ENCODE results near the gene IMPA2. TPM values are rescaled to one million over a fixed set of nuclear protein-coding genes. Genes with fewer than 3 reads are reported as not detected.

The IMPA2 gene
- total RNA-seq, 4 donors from 2014 or later, result 112 to 385 (median 215) TPM

DNA sequence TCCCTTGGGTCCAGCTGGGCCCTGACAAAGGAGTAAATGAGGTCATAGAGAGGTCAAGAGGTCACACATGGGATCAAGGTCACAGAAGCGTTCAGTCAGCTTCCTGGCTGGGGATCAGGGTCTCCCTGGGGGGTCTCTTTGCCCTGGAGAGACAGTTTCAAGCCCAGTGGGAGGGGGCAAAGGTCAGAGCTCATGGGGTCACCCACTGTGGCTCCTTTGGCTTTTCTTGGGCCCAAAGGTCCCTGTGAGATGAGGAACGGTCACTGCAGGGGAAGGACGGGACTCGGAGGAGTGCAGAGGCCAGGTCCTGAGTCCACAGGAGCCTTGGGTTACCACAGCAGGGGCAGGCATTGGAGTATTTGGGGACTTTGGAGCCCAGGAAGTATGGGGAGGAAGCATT is 81.7 kb downstream of the IMPA2 start:
- TF ChIP-seq, protein P1, sequence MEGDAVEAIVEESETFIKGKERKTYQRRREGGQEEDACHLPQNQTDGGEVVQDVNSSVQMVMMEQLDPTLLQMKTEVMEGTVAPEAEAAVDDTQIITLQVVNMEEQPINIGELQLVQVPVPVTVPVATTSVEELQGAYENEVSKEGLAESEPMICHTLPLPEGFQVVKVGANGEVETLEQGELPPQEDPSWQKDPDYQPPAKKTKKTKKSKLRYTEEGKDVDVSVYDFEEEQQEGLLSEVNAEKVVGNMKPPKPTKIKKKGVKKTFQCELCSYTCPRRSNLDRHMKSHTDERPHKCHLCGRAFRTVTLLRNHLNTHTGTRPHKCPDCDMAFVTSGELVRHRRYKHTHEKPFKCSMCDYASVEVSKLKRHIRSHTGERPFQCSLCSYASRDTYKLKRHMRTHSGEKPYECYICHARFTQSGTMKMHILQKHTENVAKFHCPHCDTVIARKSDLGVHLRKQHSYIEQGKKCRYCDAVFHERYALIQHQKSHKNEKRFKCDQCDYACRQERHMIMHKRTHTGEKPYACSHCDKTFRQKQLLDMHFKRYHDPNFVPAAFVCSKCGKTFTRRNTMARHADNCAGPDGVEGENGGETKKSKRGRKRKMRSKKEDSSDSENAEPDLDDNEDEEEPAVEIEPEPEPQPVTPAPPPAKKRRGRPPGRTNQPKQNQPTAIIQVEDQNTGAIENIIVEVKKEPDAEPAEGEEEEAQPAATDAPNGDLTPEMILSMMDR (IDR thresholded peaks at IDR 0.05), result no peak
- TF ChIP-seq POLR2AphosphoS5 (IDR thresholded peaks at IDR 0.05), result no peak
- no peak for TF ChIP-seq POLR2A (IDR thresholded peaks at IDR 0.05)
- TF ChIP-seq EP300 (IDR thresholded peaks at IDR 0.05), result no peak
- no peaks in the 10 kb centered on the region for H3K9me3 ChIP-seq
- H3K27me3 ChIP-seq, result no peaks in the 10 kb centered on the region
- 50% methylated on average over 2 of the region's 4 CpGs; no CpG with 5 or more reads in 1 of the 2 donors for WGBS, 2 donors (ENCODE audit: low coverage in 1 of 2)
- no peaks in the 10 kb centered on the region for H3K36me3 ChIP-seq
- no peak for ATAC-seq
- no peak overlapping the region for H3K4me3 ChIP-seq
- no peaks in the 10 kb centered on the region for H3K4me1 ChIP-seq
- H3K27ac ChIP-seq, result no peak overlapping the region

DNA sequence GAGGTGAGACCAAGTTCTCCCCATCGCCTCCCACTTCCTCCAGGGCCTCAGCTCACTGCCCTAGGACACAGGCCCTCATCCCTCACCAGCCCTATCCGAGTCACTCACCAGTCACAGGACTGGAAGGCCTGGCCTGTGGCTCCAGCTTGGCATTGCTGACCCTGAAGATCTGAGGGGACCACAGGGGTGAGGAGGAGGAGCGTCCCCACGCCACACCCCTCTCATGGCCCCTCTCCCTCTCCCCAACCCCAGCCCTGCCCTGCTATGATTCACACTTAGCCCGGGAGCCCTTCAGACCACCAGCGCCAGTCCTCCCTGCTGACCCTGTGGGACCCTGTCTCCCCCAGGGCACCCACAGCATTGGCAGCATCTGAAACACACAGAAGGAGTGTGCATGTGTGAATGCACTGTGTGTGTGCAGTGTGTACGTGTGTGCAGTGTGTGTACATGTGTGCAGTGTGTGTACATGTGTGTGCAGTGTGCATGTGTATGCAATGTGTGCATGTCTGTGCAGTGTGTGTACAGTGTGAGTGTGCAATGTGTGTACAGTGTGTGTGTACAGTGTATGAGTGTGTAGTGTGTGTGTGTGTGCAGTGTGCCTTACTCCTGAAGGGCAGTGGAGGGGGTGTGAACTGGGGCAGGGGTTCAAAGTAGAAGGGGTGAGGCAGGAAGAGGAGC is 82.9 kb downstream of the IMPA2 start:
- no peaks in the 10 kb centered on the region for H3K36me3 ChIP-seq
- H3K4me3 ChIP-seq, result no peak overlapping the region
- no peaks in the 10 kb centered on the region for H3K9me3 ChIP-seq
- WGBS, 2 donors (ENCODE audit: low coverage in 1 of 2), result no CpG with 5 or more reads among the region's 7 CpGs
- no peak overlapping the region for H3K27ac ChIP-seq
- H3K27me3 ChIP-seq, result no peaks in the 10 kb centered on the region
- TF ChIP-seq EP300 (IDR thresholded peaks at IDR 0.05), result no peak
- no peak for TF ChIP-seq POLR2A (IDR thresholded peaks at IDR 0.05)
- TF ChIP-seq POLR2AphosphoS5 (IDR thresholded peaks at IDR 0.05), result no peak
- TF ChIP-seq, protein P1 (IDR thresholded peaks at IDR 0.05), result no peak
- H3K4me1 ChIP-seq, result no peaks in the 10 kb centered on the region
- ATAC-seq, result no peak

DNA sequence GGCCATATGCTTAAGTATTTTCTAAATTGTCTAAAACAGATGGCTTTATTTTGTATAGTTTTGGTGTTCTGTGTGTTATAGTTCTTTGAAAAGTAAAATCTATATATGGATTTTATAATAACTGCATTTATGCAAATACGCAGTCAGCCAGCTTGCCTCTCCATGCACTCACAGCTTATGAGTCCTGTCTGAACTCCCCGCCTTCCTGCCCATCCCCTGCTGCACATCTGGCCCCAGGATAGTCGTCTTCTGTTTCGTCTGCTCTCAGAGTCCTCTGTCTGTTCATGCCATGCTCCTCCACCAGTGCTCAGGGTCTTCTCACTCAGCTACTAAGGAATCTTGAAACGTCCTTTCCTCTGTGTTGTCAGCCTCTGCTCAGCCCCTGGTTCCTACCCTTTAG is 84.1 kb downstream of the IMPA2 start:
- TF ChIP-seq POLR2A (IDR thresholded peaks at IDR 0.05) (no peak), EP300 (IDR thresholded peaks at IDR 0.05) (no peak)

DNA sequence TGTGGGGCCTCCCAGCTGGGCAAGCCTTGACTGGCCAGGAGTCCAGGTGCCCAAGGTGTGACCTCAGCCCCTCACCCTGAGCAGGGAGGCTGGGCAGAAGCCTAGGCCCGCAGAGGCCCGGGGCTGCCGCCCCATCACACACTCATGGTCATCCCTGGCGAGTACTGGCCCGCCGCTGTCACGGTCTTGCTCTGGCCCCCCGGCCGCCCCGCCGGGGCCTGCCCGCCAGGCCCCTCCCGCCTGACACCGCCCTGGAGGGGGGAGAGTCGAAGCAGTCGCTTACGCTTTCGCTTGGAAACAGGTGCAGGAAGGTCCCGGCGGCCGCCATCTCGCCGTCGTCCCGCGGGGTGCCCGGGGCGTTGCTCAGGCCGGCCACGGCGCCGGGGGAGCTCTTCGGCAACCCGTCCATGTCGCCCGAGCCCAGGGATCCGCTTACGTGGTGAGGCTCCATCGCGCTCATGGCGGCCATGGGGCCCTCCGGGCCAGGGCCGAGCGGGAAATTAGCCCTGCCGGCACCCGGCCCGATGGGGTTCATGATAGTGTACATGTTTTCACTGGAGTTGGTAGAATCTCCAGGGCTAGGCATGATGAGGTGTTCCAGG is 85.7 kb downstream of the IMPA2 start:
- no peaks in the 10 kb centered on the region for H3K9me3 ChIP-seq
- H3K36me3 ChIP-seq, result no peaks in the 10 kb centered on the region
- WGBS, 2 donors (ENCODE audit: low coverage in 1 of 2), result no CpG with 5 or more reads among the region's 47 CpGs
- H3K4me1 ChIP-seq, result no peaks in the 10 kb centered on the region
- no peaks in the 10 kb centered on the region for H3K27me3 ChIP-seq
- no peak overlapping the region for H3K27ac ChIP-seq
- TF ChIP-seq EP300 (IDR thresholded peaks at IDR 0.05), result no peak
- TF ChIP-seq POLR2A (IDR thresholded peaks at IDR 0.05), result no peak
- TF ChIP-seq, protein P1 (IDR thresholded peaks at IDR 0.05), result no peak
- no peak for TF ChIP-seq POLR2AphosphoS5 (IDR thresholded peaks at IDR 0.05)
- H3K4me3 ChIP-seq, result no peak overlapping the region
- ATAC-seq, result no peak

More for the DNA sequence above, 84.1 kb downstream of the IMPA2 start:
- Histone ChIP-seq H3K27ac (no peak overlapping the region), H3K9me3 (no peaks in the 10 kb centered on the region), H3K4me3 (no peak overlapping the region), H3K36me3 (no peaks in the 10 kb centered on the region), H3K27me3 (no peaks in the 10 kb centered on the region), H3K4me1 (no peaks in the 10 kb centered on the region)
- 48 to 79% methylated on average over 5 of the region's 5 CpGs for WGBS, 2 donors (ENCODE audit: low coverage in 1 of 2)
- ATAC-seq, result no peak

DNA sequence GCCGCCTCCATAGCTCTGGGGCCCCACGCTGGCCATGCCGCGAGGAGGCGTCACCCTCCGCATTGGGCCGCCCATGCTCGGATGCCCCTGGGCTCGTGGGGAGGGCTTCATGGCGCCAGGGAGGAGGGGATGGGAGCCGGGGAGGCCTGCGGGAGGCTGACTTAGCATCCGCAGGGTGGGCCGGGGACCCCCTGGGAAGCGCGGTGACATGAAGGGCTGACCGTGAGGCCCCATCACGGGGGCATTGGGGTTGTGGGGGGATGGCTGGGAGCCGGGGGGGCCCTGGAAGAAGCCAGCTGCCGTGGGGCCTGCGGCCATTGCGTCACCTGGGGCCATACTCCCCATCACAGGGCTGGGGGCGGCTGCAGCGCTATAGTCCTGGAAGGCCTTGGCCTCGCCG is 86.4 kb downstream of the IMPA2 start:
- no peak overlapping the region for H3K27ac ChIP-seq
- H3K36me3 ChIP-seq, result no peaks in the 10 kb centered on the region
- H3K9me3 ChIP-seq, result no peaks in the 10 kb centered on the region
- no peaks in the 10 kb centered on the region for H3K27me3 ChIP-seq
- no CpG with 5 or more reads among the region's 26 CpGs for WGBS, 2 donors (ENCODE audit: low coverage in 1 of 2)
- H3K4me1 ChIP-seq, result no peaks in the 10 kb centered on the region
- TF ChIP-seq EP300 (IDR thresholded peaks at IDR 0.05) (no peak), POLR2AphosphoS5 (IDR thresholded peaks at IDR 0.05) (no peak), POLR2A (IDR thresholded peaks at IDR 0.05) (no peak)
- TF ChIP-seq, protein P1 (IDR thresholded peaks at IDR 0.05), result no peak
- no peak for ATAC-seq
- H3K4me3 ChIP-seq, result no peak overlapping the region

All from gastroesophageal sphincter (tissue), 4 donors.